Body of pancreas (tissue), 4 donors: ENCODE data around the gene IKBKE. TPM values are rescaled to one million over a fixed set of nuclear protein-coding genes. Genes with fewer than 3 reads are reported as not detected.

Experiments used
- ATAC-seq: fragments of 150-250 bp; one replicate; pipeline ENCODE4 v1.9.1; 2016
- DNase-seq, 4 donors: peaks; one replicate each; pipeline ENCODE4 v3.0.0-alpha.2; 2019
- H3K27ac ChIP-seq, 4 donors: fragments of 200-600 bp; sonication (generic); 1 replicate in 3 of 4; 2 replicates in 1 of 4; pipeline versions ENCODE4 v1.5.1 to v1.6.1; 2016 to 2019; ENCODE audit warnings: mild to moderate bottlenecking in 1 of 4, mixed read lengths in 1 of 4, moderate library complexity in 1 of 4
- H3K27me3 ChIP-seq, 2 donors: fragments of 200-600 bp; sonication (generic); one replicate each; pipeline ENCODE4 v1.6.0; 2016; ENCODE audit warnings: mild to moderate bottlenecking in 1 of 2
- H3K36me3 ChIP-seq, 2 donors: fragments of 200-600 bp; sonication (generic); replicated peaks in 1 of 2; 2 replicates each; pipeline ENCODE4 v1.5.1; 2016; ENCODE audit warnings: low read depth in 2 of 2; ENCODE audit not compliant: insufficient read depth in 1 of 2
- H3K4me1 ChIP-seq: fragments of 200-600 bp; sonication (generic); one replicate; pipeline ENCODE4 v1.6.0; 2016
- H3K4me3 ChIP-seq, 2 donors: fragments of 200-600 bp; sonication (generic); 1 replicate in 1 of 2; 2 replicates in 1 of 2; pipeline ENCODE4 v1.5.1; 2016 to 2019
- H3K9me3 ChIP-seq, 3 donors: fragments of 200-600 bp; sonication (generic); 1 replicate in 2 of 3; 2 replicates in 1 of 3; pipeline ENCODE4 v1.5.1; 2016
- POLR2A ChIP-seq, 3 donors: fragments of 450-650 bp; IDR thresholded peaks; one replicate each; pipeline ENCODE4 v1.6.1; 2016; ENCODE audit warnings: antibody characterized with exemption in 3 of 3, mild to moderate bottlenecking in 2 of 3
- WGBS, 2 donors: methylation state at CpG; one replicate each; pipeline ENCODE4 v1.1.5; 2017; 5-methylcytosine and 5-hydroxymethylcytosine counted together
- intact Hi-C: fragments of 100-400 bp; cut with DNase I; formaldehyde crosslinking; loops from one replicate; pipeline ENCODE4 v1.15.1; 2023
- total RNA-seq, 2 donors: library from RNA; depleted of rRNA; stranded (reverse); fragments of >200 nt; gene quantifications; one replicate each; pipeline ENCODE4 v1.1.0, GENCODE V29; 2016
- TF ChIP-seq, protein P1 (sequence below), 7 experiments: fragments of 450-650 bp in 4 of 7; fragments of 200-600 bp in 3 of 7; sonication (generic) in 3 of 7; IDR thresholded peaks; one replicate each; pipeline ENCODE4 v1.5.1; 2016 to 2019; ENCODE audit warnings: antibody characterized with exemption in 7 of 7

Gene IKBKE
- total RNA-seq, 2 donors from 2014 or later, result 5.4 to 10.2 TPM

DNA sequence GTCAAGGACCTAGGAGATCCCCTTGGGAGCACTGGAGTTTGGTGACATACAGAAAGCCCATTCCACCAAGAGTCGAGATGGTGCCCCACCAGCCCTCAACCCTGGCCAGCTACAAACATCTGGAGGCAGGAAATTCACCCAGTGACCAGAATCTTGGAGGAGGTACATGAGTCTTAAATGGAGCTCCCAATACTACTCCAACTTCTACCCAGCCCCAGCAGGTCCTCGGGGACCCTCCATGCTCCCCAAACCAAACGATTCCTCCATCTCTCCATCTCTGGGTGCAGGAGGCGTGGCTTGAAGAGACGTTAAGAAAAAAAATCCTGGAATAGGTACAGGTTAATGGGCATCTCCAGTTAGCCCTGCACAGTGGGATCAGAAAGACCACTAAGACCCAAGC is 31.6 kb downstream of the IKBKE start:
- peak overlapping the region; percentile 75 to 85 (median 81) for H3K27ac ChIP-seq
- WGBS, 2 donors, result 76 to 79% methylated on average over 5 of the region's 5 CpGs
- intact Hi-C loops, result no loop called here
- no peak overlapping the region for H3K4me3 ChIP-seq
- no peaks in the 10 kb centered on the region for H3K36me3 ChIP-seq
- H3K4me1 ChIP-seq, result peaks cover 50% of the 10 kb centered on the region
- ATAC-seq (no peak), DNase-seq (no peak)
- no peaks in the 10 kb centered on the region for H3K27me3 ChIP-seq
- H3K9me3 ChIP-seq, result no peaks in the 10 kb centered on the region
- TF ChIP-seq, protein P1, sequence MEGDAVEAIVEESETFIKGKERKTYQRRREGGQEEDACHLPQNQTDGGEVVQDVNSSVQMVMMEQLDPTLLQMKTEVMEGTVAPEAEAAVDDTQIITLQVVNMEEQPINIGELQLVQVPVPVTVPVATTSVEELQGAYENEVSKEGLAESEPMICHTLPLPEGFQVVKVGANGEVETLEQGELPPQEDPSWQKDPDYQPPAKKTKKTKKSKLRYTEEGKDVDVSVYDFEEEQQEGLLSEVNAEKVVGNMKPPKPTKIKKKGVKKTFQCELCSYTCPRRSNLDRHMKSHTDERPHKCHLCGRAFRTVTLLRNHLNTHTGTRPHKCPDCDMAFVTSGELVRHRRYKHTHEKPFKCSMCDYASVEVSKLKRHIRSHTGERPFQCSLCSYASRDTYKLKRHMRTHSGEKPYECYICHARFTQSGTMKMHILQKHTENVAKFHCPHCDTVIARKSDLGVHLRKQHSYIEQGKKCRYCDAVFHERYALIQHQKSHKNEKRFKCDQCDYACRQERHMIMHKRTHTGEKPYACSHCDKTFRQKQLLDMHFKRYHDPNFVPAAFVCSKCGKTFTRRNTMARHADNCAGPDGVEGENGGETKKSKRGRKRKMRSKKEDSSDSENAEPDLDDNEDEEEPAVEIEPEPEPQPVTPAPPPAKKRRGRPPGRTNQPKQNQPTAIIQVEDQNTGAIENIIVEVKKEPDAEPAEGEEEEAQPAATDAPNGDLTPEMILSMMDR (IDR thresholded peaks at IDR 0.05), result no peak
- no peak for TF ChIP-seq POLR2A (IDR thresholded peaks at IDR 0.05)

DNA sequence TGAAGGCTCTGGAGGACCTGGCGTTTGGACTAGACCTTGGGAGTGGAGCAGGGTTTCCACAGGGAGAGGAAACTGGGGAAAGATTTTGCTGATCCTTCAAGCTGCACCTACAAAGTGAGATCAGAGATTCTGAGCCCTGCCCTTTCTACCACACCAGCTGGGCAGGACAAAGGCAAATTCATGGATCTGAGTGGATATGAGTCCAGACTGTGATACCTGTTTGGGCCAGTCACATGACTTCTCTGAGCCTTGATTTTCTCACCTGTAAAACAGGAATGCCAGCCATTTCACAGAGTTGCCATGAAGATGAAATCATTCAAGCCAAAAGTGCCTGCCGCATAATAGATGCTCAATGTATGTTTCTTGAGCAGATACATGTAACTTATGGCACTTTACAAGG is 32.1 kb downstream of the IKBKE start:
- no peaks in the 10 kb centered on the region for H3K27me3 ChIP-seq
- peaks cover 47% of the 10 kb centered on the region for H3K4me1 ChIP-seq
- no peaks in the 10 kb centered on the region for H3K36me3 ChIP-seq
- no peak overlapping the region for H3K4me3 ChIP-seq
- TF ChIP-seq, protein P1 (IDR thresholded peaks at IDR 0.05), result no peak
- TF ChIP-seq POLR2A (IDR thresholded peaks at IDR 0.05), result no peak
- H3K9me3 ChIP-seq, result no peaks in the 10 kb centered on the region
- intact Hi-C loops, result no loop called here
- ATAC-seq, result no peak
- peak overlapping the region in 2 of 4 donors; percentile 83 to 85 for H3K27ac ChIP-seq
- DNase-seq, result no peak
- WGBS, 2 donors, result 88 to 100% methylated on average over 2 of the region's 2 CpGs

DNA sequence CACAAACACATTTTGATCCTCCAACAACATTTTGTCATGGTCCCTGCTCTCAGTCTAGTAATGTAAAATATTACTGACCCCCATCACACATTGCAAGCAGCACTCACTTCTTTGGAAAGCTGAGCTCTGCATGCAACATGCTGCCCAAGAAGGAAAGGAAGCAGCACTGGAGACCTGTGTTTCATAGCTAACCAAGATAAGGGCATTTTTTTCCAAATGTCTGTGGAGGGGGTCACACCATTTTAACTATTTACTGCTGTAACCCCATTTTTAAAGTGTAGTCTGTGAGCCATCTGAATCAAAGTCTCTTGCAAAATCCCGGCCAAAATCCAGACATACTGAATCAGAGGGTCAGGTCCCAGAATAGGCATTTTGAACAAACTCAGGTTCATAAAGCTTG is 32.5 kb downstream of the IKBKE start:
- intact Hi-C loops, result no loop called here
- Histone ChIP-seq H3K36me3 (no peaks in the 10 kb centered on the region), H3K4me3 (no peak overlapping the region), H3K9me3 (no peaks in the 10 kb centered on the region), H3K4me1 (peaks cover 46% of the 10 kb centered on the region), H3K27ac (peak overlapping the region in 1 of 4 donors; percentile 31), H3K27me3 (no peaks in the 10 kb centered on the region)
- 95 to 100% methylated on average over 1 of the region's 1 CpG for WGBS, 2 donors
- no peak for ATAC-seq
- no peak for DNase-seq
- no peak for TF ChIP-seq POLR2A (IDR thresholded peaks at IDR 0.05)
- TF ChIP-seq, protein P1 (IDR thresholded peaks at IDR 0.05), result no peak

DNA sequence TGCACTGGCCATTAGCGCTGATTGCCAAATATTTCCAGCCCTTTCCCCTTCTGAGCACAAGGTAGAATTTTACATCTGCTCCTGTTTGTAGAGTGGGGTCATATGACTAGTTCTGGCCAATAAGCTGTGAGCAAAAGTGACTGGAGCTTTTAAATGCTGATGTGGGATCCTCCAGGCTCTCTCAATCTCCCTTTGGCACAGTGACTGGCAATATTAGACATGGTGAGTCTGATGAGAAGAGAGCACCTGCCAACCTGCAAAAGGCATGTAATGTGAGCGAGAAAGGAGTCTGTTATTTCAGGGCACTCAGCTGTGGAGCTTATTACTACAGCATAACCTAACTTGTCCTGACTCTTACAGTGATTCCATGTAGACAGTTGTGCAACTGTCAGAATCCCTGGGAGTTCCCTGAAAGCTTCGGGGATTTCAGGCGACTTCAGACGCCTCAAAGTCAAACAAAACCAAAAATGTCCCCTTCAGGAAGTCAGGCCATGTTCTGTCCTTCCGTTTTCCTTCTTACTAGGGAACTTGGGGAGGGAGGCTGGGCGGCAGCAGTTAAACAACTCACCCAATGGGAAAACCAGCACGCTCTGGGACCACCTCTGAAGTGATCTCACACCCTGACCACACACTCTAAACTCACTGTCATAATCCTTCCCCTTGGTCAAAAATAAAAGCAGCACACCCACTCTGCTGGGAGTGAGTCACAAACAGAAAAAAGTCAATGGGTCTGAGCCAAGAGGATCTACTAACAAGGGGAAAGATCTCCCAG is 33.5 kb downstream of the IKBKE start:
- H3K4me3 ChIP-seq, result no peak overlapping the region
- no peak for TF ChIP-seq POLR2A (IDR thresholded peaks at IDR 0.05)
- TF ChIP-seq, protein P1 (IDR thresholded peaks at IDR 0.05), result no peak
- ATAC-seq, result no peak
- peaks cover 56% of the 10 kb centered on the region for H3K4me1 ChIP-seq
- no peaks in the 10 kb centered on the region for H3K36me3 ChIP-seq
- peak overlapping the region in 2 of 4 donors; percentile 27 to 31 for H3K27ac ChIP-seq
- peak in 2 of 4 donors; percentile 28 to 71 for DNase-seq
- H3K9me3 ChIP-seq, result no peaks in the 10 kb centered on the region
- 62 to 63% methylated on average over 8 of the region's 8 CpGs for WGBS, 2 donors
- intact Hi-C loops, result no loop called here
- H3K27me3 ChIP-seq, result no peaks in the 10 kb centered on the region

- Histone ChIP-seq H3K4me1 (peaks cover 60% of the 10 kb centered on the region), H3K27ac (no peak overlapping the region), H3K4me3 (no peak overlapping the region), H3K36me3 (no peaks in the 10 kb centered on the region), H3K9me3 (no peaks in the 10 kb centered on the region), H3K27me3 (no peaks in the 10 kb centered on the region)
- TF ChIP-seq POLR2A (IDR thresholded peaks at IDR 0.05), result no peak
- TF ChIP-seq, protein P1 (IDR thresholded peaks at IDR 0.05), result no peak
- 60 to 88% methylated on average over 2 to 3 of the region's 3 CpGs for WGBS, 2 donors
- ATAC-seq (no peak), DNase-seq (no peak)
- intact Hi-C loops, result no loop called here
These were observed 34.1 kb downstream of the IKBKE start for GRCh38 chr1:206504363-206504713.
